Endothelial cell of umbilical vein (primary cell): Measurements from ENCODE around the gene IFITM10. TPM values are rescaled to one million over a fixed set of nuclear protein-coding genes. Genes with fewer than 3 reads are reported as not detected.

ENCODE experiments used
- BruUV-seq: library from RNA; stranded (reverse); fragments of 400-500 nt; replicated peaks from 2 replicates; lab custom pipeline; 2021; lab: Mats Ljungman, UMichigan
- CTCF ChIA-PET: fragments of 300-600, 350-600 bp; sonication (Branson Sonifier 250); formaldehyde crosslinking; loops from one replicate; lab custom pipeline; 2021; ENCODE audit warnings: antibody characterized with exemption, inconsistent platforms; lab: Charles Lee
- POLR2A ChIA-PET: fragments of 300-600, 350-600 bp; sonication (Branson Sonifier 250); formaldehyde crosslinking; loops from one replicate; lab custom pipeline; 2021; ENCODE audit warnings: antibody characterized with exemption, inconsistent platforms; lab: Charles Lee
- DNase-seq: peaks from one replicate; pipeline ENCODE4 v3.0.0-alpha.2; 2011; ENCODE audit warnings: low read depth, low spot score
- FAIRE-seq: peaks from 2 replicates; lab custom pipeline; 2011; peaks lifted over from hg19 to GRCh38; lab: Jason Lieb, UNC
- H2AFZ ChIP-seq: 2 replicates; pipeline ENCODE4 v1.6.0; 2012; ENCODE audit warnings: low read depth, low read length, control low read depth, inconsistent platforms
- H3K27ac ChIP-seq: 2 replicates; pipeline ENCODE4 v1.5.1; 2011; ENCODE audit warnings: low read depth, mild to moderate bottlenecking, control low read depth, low read length, moderate library complexity; ENCODE audit not compliant: insufficient read depth
- H3K27me3 ChIP-seq, 2 experiments: 2 replicates each; pipeline versions ENCODE4 v1.6.0 to v1.6.1; 2011; ENCODE audit warnings: low read length in 2 of 2, mixed read lengths in 1 of 2; ENCODE audit not compliant: control insufficient read depth in 2 of 2, insufficient read depth in 2 of 2
- H3K36me3 ChIP-seq, 2 experiments: 2 replicates in 1 of 2; 3 replicates in 1 of 2; pipeline ENCODE4 v1.5.1; 2011; ENCODE audit warnings: low read length in 2 of 2, mild to moderate bottlenecking in 1 of 2, moderate library complexity in 1 of 2; ENCODE audit not compliant: control insufficient read depth in 2 of 2, insufficient read depth in 2 of 2; ENCODE audit errors: extremely low read depth in 1 of 2
- H3K4me1 ChIP-seq: 3 replicates; pipeline ENCODE4 v1.5.1; 2011; ENCODE audit warnings: mild to moderate bottlenecking, low read length; ENCODE audit not compliant: control insufficient read depth, insufficient read depth; ENCODE audit errors: extremely low read depth
- H3K4me2 ChIP-seq: 2 replicates; pipeline ENCODE4 v1.6.1; 2011; ENCODE audit warnings: low read length, control low read depth, mixed read lengths; ENCODE audit not compliant: insufficient read depth
- H3K4me3 ChIP-seq, 3 experiments: fragments of 200-600 bp in 1 of 3; sonication (generic), shearing (Covaris generic) in 1 of 3; replicated peaks in 1 of 3; 2 replicates each; pipeline ENCODE4 v1.5.1; 2011 to 2016; ENCODE audit warnings: control low read depth in 3 of 3, low read length in 3 of 3, mild to moderate bottlenecking in 2 of 3, inconsistent platforms in 1 of 3, low read depth in 1 of 3, moderate library complexity in 1 of 3; ENCODE audit not compliant: insufficient read depth in 1 of 3
- H3K79me2 ChIP-seq: 2 replicates; pipeline ENCODE4 v1.6.0; 2012; ENCODE audit warnings: low read length, inconsistent platforms; ENCODE audit not compliant: control insufficient read depth, insufficient read depth
- H3K9ac ChIP-seq: replicated peaks from 2 replicates; pipeline ENCODE3; 2011; ENCODE audit warnings: low read length, control low read depth; ENCODE audit not compliant: insufficient read depth; ENCODE audit errors: extremely low read depth
- H3K9me1 ChIP-seq: replicated peaks from 3 replicates; pipeline ENCODE4 v1.6.0; 2011; ENCODE audit warnings: mild to moderate bottlenecking, low read length; ENCODE audit not compliant: control insufficient read depth, insufficient read depth; ENCODE audit errors: extremely low read depth
- H3K9me3 ChIP-seq: replicated peaks from 2 replicates; pipeline ENCODE4 v1.5.1; 2012; ENCODE audit warnings: low read length, inconsistent platforms; ENCODE audit not compliant: control insufficient read depth, insufficient read depth
- H4K20me1 ChIP-seq: replicated peaks from 2 replicates; pipeline ENCODE3; 2011; ENCODE audit warnings: mild to moderate bottlenecking, low read length; ENCODE audit not compliant: control insufficient read depth, insufficient read depth; ENCODE audit errors: extremely low read depth
- CTCF ChIP-seq, 2 donors: IDR thresholded peaks; 1 replicate in 1 of 2; 2 replicates in 1 of 2; pipeline ENCODE4 v1.5.1; 2011; ENCODE audit warnings: low read length in 2 of 2, mild to moderate bottlenecking in 2 of 2, moderate library complexity in 2 of 2, control low read depth in 1 of 2, inconsistent platforms in 1 of 2, low read depth in 1 of 2; ENCODE audit not compliant: insufficient read depth in 1 of 2; ENCODE audit errors: extremely low read depth in 1 of 2
- EZH2 ChIP-seq: IDR thresholded peaks from 2 replicates; pipeline ENCODE4 v1.6.1; 2012; ENCODE audit warnings: borderline replicate concordance, low read depth, mild to moderate bottlenecking, moderate library complexity, low read length, inconsistent platforms; ENCODE audit not compliant: severe bottlenecking
- FOS ChIP-seq: IDR thresholded peaks from 2 replicates; pipeline ENCODE4 v1.6.1; 2011; ENCODE audit warnings: mild to moderate bottlenecking, low read length, moderate library complexity, borderline replicate concordance; ENCODE audit not compliant: insufficient read depth
- GATA2 ChIP-seq: IDR thresholded peaks from 2 replicates; pipeline ENCODE4 v1.7.0; 2011; ENCODE audit warnings: low read depth, mild to moderate bottlenecking, moderate library complexity, mixed read lengths, low read length; ENCODE audit not compliant: insufficient read length, insufficient read depth
- JUN ChIP-seq: IDR thresholded peaks from 2 replicates; pipeline ENCODE4 v1.6.1; 2011; ENCODE audit warnings: borderline replicate concordance, low read depth; ENCODE audit not compliant: insufficient read length, insufficient read depth
- MYC ChIP-seq: IDR thresholded peaks from one replicate; pipeline ENCODE4 v1.6.1; 2011; ENCODE audit warnings: mild to moderate bottlenecking, low read depth, low read length
- POLR2A ChIP-seq: IDR thresholded peaks from 2 replicates; pipeline ENCODE4 v1.6.1; 2012; ENCODE audit warnings: low read depth, mild to moderate bottlenecking, control low read depth, low read length
- POLR2AphosphoS5 ChIP-seq: IDR thresholded peaks from 2 replicates; pipeline ENCODE4 v1.6.1; 2012; ENCODE audit warnings: low read depth, mild to moderate bottlenecking, control low read depth, low read length, moderate library complexity; ENCODE audit not compliant: insufficient read depth
- dilution Hi-C: fragments of 300-500 bp; cut with MboI; formaldehyde crosslinking; loops from one replicate; pipeline ENCODE4 v1.15.0; 2019; ENCODE audit warnings: low sequenced_read_pairs; ENCODE audit not compliant: extremely low pct_ligation_motif_present
- intact Hi-C: fragments of 100-400 bp; cut with micrococcal nuclease; formaldehyde crosslinking; loops from one replicate; pipeline ENCODE4 v1.10.0; 2022
- polyA plus RNA-seq, 4 experiments: library from polyadenylated mRNA; depleted of rRNA in 3 of 4; stranded (reverse) in 3 of 4; unstranded in 1 of 4; fragments of >200 nt; gene quantifications; 2 replicates each; pipeline versions ENCODE4 v1.2.1 to v1.2.3, GENCODE V29; 2011 to 2012; ENCODE audit warnings: missing spikeins in 1 of 4
- total RNA-seq: library from RNA; stranded (reverse); gene quantifications from 2 replicates; pipeline ENCODE4 v1.2.3, GENCODE V29; 2021
- TF ChIP-seq, protein P1 (sequence below): IDR thresholded peaks from 2 replicates; pipeline ENCODE4 v1.6.1; 2011; ENCODE audit not compliant: insufficient read depth, insufficient read length

Gene IFITM10
- total and polyA plus RNA-seq, 2 donors (not counting 3 experiments of a cell fraction or from before 2014, with no cell fraction given): 0.04 to 0.66 TPM

DNA sequence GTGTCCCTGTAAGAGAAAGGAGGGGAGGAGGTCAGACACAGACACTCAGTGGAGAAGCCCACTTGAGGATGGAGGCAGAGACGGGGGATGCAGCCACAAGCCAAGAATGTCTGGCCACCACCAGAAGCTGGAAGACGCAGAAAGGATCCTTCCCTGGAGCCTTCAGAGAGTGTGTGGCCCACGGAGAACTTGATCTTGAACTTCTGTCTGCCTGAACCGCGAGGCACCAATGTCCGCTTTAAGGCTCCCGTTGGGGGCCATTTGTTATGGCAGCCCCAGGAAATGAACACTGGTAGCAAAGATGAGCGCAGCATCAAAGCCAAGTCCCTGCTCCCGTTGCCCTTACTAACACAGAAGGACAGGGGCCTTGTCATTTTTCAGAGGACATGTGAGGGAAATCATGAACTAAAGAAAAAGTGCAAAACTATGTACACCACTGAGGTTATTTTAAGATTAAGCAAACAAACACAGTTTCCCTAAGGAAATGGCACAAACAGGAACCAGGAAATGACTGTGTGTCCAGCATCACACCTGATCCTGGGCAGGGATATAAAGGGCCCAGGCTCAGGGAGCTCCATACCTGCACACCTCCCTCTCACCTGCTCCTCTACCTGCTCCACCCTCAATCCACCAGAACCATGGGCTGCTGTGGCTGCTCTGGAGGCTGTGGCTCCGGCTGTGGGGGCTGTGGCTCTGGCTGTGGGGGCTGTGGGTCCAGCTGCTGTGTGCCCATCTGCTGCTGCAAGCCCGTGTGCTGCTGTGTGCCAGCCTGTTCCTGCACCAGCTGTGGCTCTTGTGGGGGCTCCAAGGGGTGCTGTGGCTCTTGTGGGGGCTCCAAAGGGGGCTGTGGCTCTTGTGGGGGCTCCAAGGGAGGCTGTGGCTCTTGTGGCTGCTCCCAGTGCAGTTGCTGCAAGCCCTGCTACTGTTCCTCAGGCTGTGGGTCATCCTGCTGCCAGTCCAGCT is 53.5 kb downstream of the IFITM10 start, which contains the start of gene KRTAP5-6:
Gene KRTAP5-6, plus strand, starts transcription at position 588 of the 963 bp plus-strand sequence. Its CDS starts 51 bp downstream, at position 639.
- ChIA-PET CTCF (interaction anchor here (1.3 to 3.5 kb wide), 4 partner anchors 44 to 455 kb away, joined by 5 to 22 read pairs (median 7); no protein-coding TSS in a partner anchor), POLR2A (no interaction called here)
- Histone ChIP-seq H3K27me3 (no peaks in the 10 kb centered on the region), H3K79me2 (no peaks in the 10 kb centered on the region), H3K27ac (no peak within 1 kb of the TSS), H3K36me3 (no peaks in the 10 kb centered on the region), H3K4me1 (peaks cover 16% of the 10 kb centered on the region), H4K20me1 (no peaks in the 10 kb centered on the region), H3K4me2 (no peak within 1 kb of the TSS), H3K4me3 (no peak within 1 kb of the TSS), H2AFZ (no peak within 1 kb of the TSS), H3K9me1 (no peaks in the 10 kb centered on the region), H3K9ac (no peak within 1 kb of the TSS), H3K9me3 (no peaks in the 10 kb centered on the region)
- DNase-seq (no peak), FAIRE-seq (no peak)
- TF ChIP-seq POLR2AphosphoS5 (no peak), MYC (no peak), POLR2A (no peak), EZH2 (no peak), JUN (no peak), FOS (no peak), GATA2 (no peak), CTCF (IDR thresholded peaks at IDR 0.05; ENCODE audit: extremely low read depth in 1 of 2, insufficient read depth in 1 of 2, low read depth in 1 of 2, low read length in 2 of 2) (no peak)
- TF ChIP-seq, protein P1, sequence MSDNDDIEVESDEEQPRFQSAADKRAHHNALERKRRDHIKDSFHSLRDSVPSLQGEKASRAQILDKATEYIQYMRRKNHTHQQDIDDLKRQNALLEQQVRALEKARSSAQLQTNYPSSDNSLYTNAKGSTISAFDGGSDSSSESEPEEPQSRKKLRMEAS: no peak
- intact Hi-C loops (no loop called here), dilution Hi-C loops (no loop called here)
- BruUV-seq: no TSS peak
